GM19239 (cell line): ENCODE measurements around the gene TANK.
A peak's percentile ranks its signal among the peaks of the same experiment; 100 is the strongest.

ENCODE experiments used
- DNase-seq: peaks from one replicate; pipeline ENCODE4 v3.0.0; 2011; ENCODE audit warnings: low spot score; ENCODE audit not compliant: insufficient read length
- FAIRE-seq: peaks from 2 replicates; lab custom pipeline; 2011; peaks lifted over from hg19 to GRCh38; lab: Jason Lieb, UNC

Gene TANK

GRCh38 chr2:161217597-161218185, 57.5 kb downstream of the TANK start:
- no peak for FAIRE-seq
- no peak for DNase-seq

- DNase-seq (no peak), FAIRE-seq (no peak)
Measured at GRCh38 chr2:161219211-161219610, 59.0 kb downstream of the TANK start.

- DNase-seq: no peak
Measured at GRCh38 chr2:161223139-161223732, 63.0 kb downstream of the TANK start.

GRCh38 chr2:161228511-161229240, 68.4 kb downstream of the TANK start:
- DNase-seq (no peak), FAIRE-seq (peak; percentile 18)

More at GRCh38 chr2:161223139-161223732, 63.0 kb downstream of the TANK start:
- peak; percentile 89 for FAIRE-seq

GRCh38 chr2:161230959-161231358, 70.7 kb downstream of the TANK start:
- DNase-seq: no peak

GRCh38 chr2:161232571-161232970, 72.3 kb downstream of the TANK start:
- peak; percentile 31 for FAIRE-seq
- DNase-seq: no peak

More at GRCh38 chr2:161230959-161231358, 70.7 kb downstream of the TANK start:
- FAIRE-seq: no peak

GRCh38 chr2:161233858-161234431, 73.7 kb downstream of the TANK start:
- DNase-seq (no peak), FAIRE-seq (peak; percentile 82)

GRCh38 chr2:161234627-161235026, 74.4 kb downstream of the TANK start:
- FAIRE-seq (no peak), DNase-seq (no peak)

- DNase-seq: no peak
- FAIRE-seq: peak; percentile 80
Measured at GRCh38 chr2:161237392-161238264, 77.4 kb downstream of the TANK start.

GRCh38 chr2:161238265-161238559, 78.0 kb downstream of the TANK start:
- FAIRE-seq: no peak
- no peak for DNase-seq

GRCh38 chr2:161238560-161239325, 78.5 kb downstream of the TANK start:
- FAIRE-seq (peak; percentile 92), DNase-seq (peak; percentile 39)

GRCh38 chr2:161239326-161240109, 79.3 kb downstream of the TANK start:
- DNase-seq: no peak
- FAIRE-seq: no peak

GRCh38 chr2:161241894-161242293, 81.7 kb downstream of the TANK start:
- DNase-seq (no peak), FAIRE-seq (no peak)

- FAIRE-seq (peak; percentile 87), DNase-seq (no peak)
Measured at GRCh38 chr2:161243312-161243711, 83.1 kb downstream of the TANK start.

- no peak for DNase-seq
- no peak for FAIRE-seq
Measured at GRCh38 chr2:161243905-161244304, 83.7 kb downstream of the TANK start.

GRCh38 chr2:161244387-161245260, 84.4 kb downstream of the TANK start:
- peak; percentile 46 for DNase-seq
- FAIRE-seq: peak; percentile 97

GRCh38 chr2:161245261-161245553, 85.0 kb downstream of the TANK start:
- DNase-seq: no peak
- FAIRE-seq: peak; percentile 81

GRCh38 chr2:161245671-161246070, 85.4 kb downstream of the TANK start:
- FAIRE-seq: no peak
- no peak for DNase-seq
